Colonic mucosa (tissue), 4 donors: ENCODE results near the gene MRPL30. TPM values are rescaled to one million over a fixed set of nuclear protein-coding genes. Genes with fewer than 3 reads are reported as not detected.

Experiments used
- DNase-seq: peaks from one replicate; pipeline ENCODE4 v3.0.0-alpha.2; 2020
- H3K27ac ChIP-seq: fragments of 200-600 bp; one replicate; pipeline ENCODE4 v1.8.0; 2021
- H3K27me3 ChIP-seq: fragments of 200-600 bp; one replicate; pipeline ENCODE4 v1.8.0; 2021
- H3K36me3 ChIP-seq: fragments of 200-600 bp; one replicate; pipeline ENCODE4 v1.8.0; 2021
- H3K4me1 ChIP-seq: fragments of 200-600 bp; one replicate; pipeline ENCODE4 v1.8.0; 2021; ENCODE audit warnings: mild to moderate bottlenecking
- H3K4me3 ChIP-seq: fragments of 200-600 bp; one replicate; pipeline ENCODE4 v1.8.0; 2021
- H3K9ac ChIP-seq, 2 donors: one replicate each; pipeline ENCODE4 v1.7.0; 2013; ENCODE audit warnings: control low read depth in 2 of 2, low read depth in 2 of 2, low read length in 2 of 2
- H3K9me3 ChIP-seq: fragments of 200-600 bp; one replicate; pipeline ENCODE4 v1.8.0; 2021
- CTCF ChIP-seq: fragments of 200-600 bp; IDR thresholded peaks from one replicate; pipeline ENCODE4 v1.8.0; 2022; ENCODE audit warnings: antibody characterized with exemption, mild to moderate bottlenecking
- intact Hi-C: fragments of 100-400 bp; cut with DNase I; formaldehyde crosslinking; loops from one replicate; pipeline ENCODE4 v1.14.1; 2022
- total RNA-seq, 2 donors: library from RNA; stranded (reverse); fragmentation: NEBNext Ultra II Directional in 1 of 2; extraction: Animal tissue kit (Norgen Biotek cat#: 25700) in 1 of 2; gene quantifications; one replicate each; pipeline ENCODE4 v1.2.1, GENCODE V29; 2021
- donor health status: healthy.
- donor health status: DM: no; HTN: no; CAD: no.
- donor health status: DM: no; HTN: no; CAD: no.

MRPL30 gene
- total RNA-seq, 2 donors from 2014 or later = 25.9 to 26.9 TPM

GRCh38 chr2:99240431-99240830 is 59.4 kb downstream of the MRPL30 start:
- Histone ChIP-seq H3K27me3 (no peaks in the 10 kb centered on the region), H3K36me3 (no peaks in the 10 kb centered on the region), H3K9ac (no peak overlapping the region), H3K4me1 (no peaks in the 10 kb centered on the region), H3K27ac (no peak overlapping the region), H3K4me3 (no peak overlapping the region), H3K9me3 (no peaks in the 10 kb centered on the region)
- intact Hi-C loops = no loop called here
- DNase-seq = no peak
- TF ChIP-seq CTCF = no peak

GRCh38 chr2:99242151-99242550 is 61.2 kb downstream of the MRPL30 start:
- Histone ChIP-seq H3K4me1 (no peaks in the 10 kb centered on the region), H3K4me3 (no peak overlapping the region), H3K9me3 (no peaks in the 10 kb centered on the region), H3K9ac (no peak overlapping the region), H3K27ac (no peak overlapping the region), H3K36me3 (no peaks in the 10 kb centered on the region), H3K27me3 (no peaks in the 10 kb centered on the region)
- no peak for TF ChIP-seq CTCF
- DNase-seq = no peak
- intact Hi-C loops = no loop called here

Other genes with a start within 250 kb of the MRPL30 start
- gene CRACDL, start 245.0 kb upstream of the MRPL30 start, total RNA-seq = 10 to 100 TPM; 11.5 to 22.3 TPM
- 1 to 10 TPM; 3.1 to 3.6 TPM for gene C2orf15, start 39.5 kb upstream of the MRPL30 start, total RNA-seq
- 1 to 10 TPM; 6.1 to 6.6 TPM for gene TSGA10, start 26.2 kb upstream of the MRPL30 start, total RNA-seq
- gene LIPT1, start 26.2 kb upstream of the MRPL30 start, total RNA-seq = 1 to 10 TPM; 6.2 to 6.3 TPM
- 10 to 100 TPM; 24.6 to 25.3 TPM for gene MITD1, start 126 bp upstream of the MRPL30 start, total RNA-seq
- gene LYG2, start 74.5 kb downstream of the MRPL30 start, total RNA-seq = not detected
- 1 to 10 TPM in 1 of 2 donors, under 1 TPM in 1; 0.96 to 1.1 TPM for gene LYG1, start 120.0 kb downstream of the MRPL30 start, total RNA-seq
- gene TXNDC9, start 155.1 kb downstream of the MRPL30 start, total RNA-seq = 10 to 100 TPM; 25.9 to 26.2 TPM
- gene EIF5B, start 156.2 kb downstream of the MRPL30 start, total RNA-seq = 10 to 100 TPM; 27.1 to 40.5 TPM